Natural killer cell (primary cell): ENCODE results near the gene SCYL2. TPM values are rescaled to one million over a fixed set of nuclear protein-coding genes. Genes with fewer than 3 reads are reported as not detected.

Experiments
- ATAC-seq, 3 donors: fragments of 150-1000 bp in 2 of 3; fragments of 200-7000 bp in 1 of 3; cut with Tn5 transposase; 1 replicate in 1 of 3; 2 replicates in 2 of 3; pipeline ENCODE4 v1.10.0; 2021; ENCODE audit warnings: mild to moderate bottlenecking in 2 of 3, moderate library complexity in 2 of 3
- DNase-seq, 2 donors: peaks; one replicate each; pipeline versions ENCODE4 v3.0.0 to v3.0.0-alpha.2; 2013 to 2021; ENCODE audit warnings: mixed read lengths in 1 of 2
- H3K27ac ChIP-seq: one replicate; pipeline ENCODE4 v1.5.1; 2013; ENCODE audit warnings: mild to moderate bottlenecking, low read length
- H3K27me3 ChIP-seq: one replicate; pipeline ENCODE4 v1.6.1; 2013; ENCODE audit warnings: low read length; ENCODE audit not compliant: control insufficient read depth, insufficient read depth
- H3K36me3 ChIP-seq: one replicate; pipeline ENCODE4 v1.6.1; 2013; ENCODE audit warnings: low read length; ENCODE audit not compliant: control insufficient read depth, insufficient read depth
- H3K4me1 ChIP-seq: one replicate; pipeline ENCODE4 v1.6.1; 2013; ENCODE audit warnings: low read length; ENCODE audit not compliant: control insufficient read depth, insufficient read depth
- H3K4me3 ChIP-seq: one replicate; pipeline ENCODE4 v1.5.1; 2013; ENCODE audit warnings: low read length
- H3K9me3 ChIP-seq: one replicate; pipeline ENCODE4 v1.6.1; 2013; ENCODE audit warnings: low read length; ENCODE audit not compliant: control insufficient read depth, insufficient read depth
- H3K27ac Mint-ChIP-seq, 2 donors: one replicate each; pipeline ENCODE4 v1.8.0; 2022; ENCODE audit warnings: mild to moderate bottlenecking in 2 of 2, mixed read lengths in 2 of 2, moderate library complexity in 1 of 2
- H3K27me3 Mint-ChIP-seq, 2 donors: one replicate each; pipeline ENCODE4 v1.8.0; 2022; ENCODE audit warnings: low read depth in 2 of 2, mixed read lengths in 2 of 2
- H3K36me3 Mint-ChIP-seq: one replicate; pipeline ENCODE4 v1.8.0; 2022; ENCODE audit warnings: mixed read lengths
- H3K4me1 Mint-ChIP-seq, 2 donors: one replicate each; pipeline ENCODE4 v1.8.0; 2022; ENCODE audit warnings: mixed read lengths in 2 of 2
- H3K4me3 Mint-ChIP-seq: one replicate; pipeline ENCODE4 v1.8.0; 2022; ENCODE audit warnings: mild to moderate bottlenecking, moderate library complexity, mixed read lengths
- H3K9me3 Mint-ChIP-seq, 2 donors: one replicate each; pipeline ENCODE4 v1.8.0; 2022; ENCODE audit warnings: mixed read lengths in 2 of 2
- CTCF ChIP-seq: fragments of 200-600 bp; IDR thresholded peaks from one replicate; pipeline ENCODE4 v1.8.0; 2022; ENCODE audit warnings: antibody characterized with exemption
- WGBS: methylation state at CpG from one replicate; pipeline ENCODE4 v1.1.7; 2013; ENCODE audit warnings: missing lambda C conversion rate; ENCODE audit not compliant: insufficient coverage; 5-methylcytosine and 5-hydroxymethylcytosine counted together
- intact Hi-C: fragments of 100-400 bp; cut with micrococcal nuclease; formaldehyde crosslinking; loops from one replicate; pipeline ENCODE4 v1.14.2; 2022
- total RNA-seq, 4 donors: library from RNA; stranded (reverse); fragments of 120-200 nt in 1 of 4; gene quantifications; one replicate each; pipeline versions ENCODE4 v1.2.3 to v1.2.4, GENCODE V29; 2013 to 2022

Gene SCYL2
- total RNA-seq, 3 donors from 2014 or later (not counting 1 experiment from before 2014, with no cell fraction given), result 48.7 to 61.0 (median 56.1) TPM

- DNase-seq (no peak), ATAC-seq (no peak)
- intact Hi-C loops, result no loop called here
- Mint-ChIP-seq H3K4me3 (no peak overlapping the region), H3K9me3 (no peaks in the 10 kb centered on the region), H3K27me3 (no peaks in the 10 kb centered on the region), H3K4me1 (no peaks in the 10 kb centered on the region), H3K36me3 (no peaks in the 10 kb centered on the region), H3K27ac (no peak overlapping the region)
- Histone ChIP-seq H3K4me1 (no peaks in the 10 kb centered on the region), H3K36me3 (peaks cover 2% of the 10 kb centered on the region), H3K4me3 (no peak overlapping the region), H3K27me3 (no peaks in the 10 kb centered on the region), H3K9me3 (no peaks in the 10 kb centered on the region), H3K27ac (no peak overlapping the region)
- no CpG with 5 or more reads among the region's 1 CpG for WGBS
- no peak for TF ChIP-seq CTCF
Observed at GRCh38 chr12:100345020-100345767, 78.2 kb downstream of the SCYL2 start.

GRCh38 chr12:100346660-100347059 lies 79.7 kb downstream of the SCYL2 start:
- intact Hi-C loops, result no loop called here
- DNase-seq, result no peak
- Histone ChIP-seq H3K27me3 (no peaks in the 10 kb centered on the region), H3K4me1 (no peaks in the 10 kb centered on the region), H3K9me3 (no peaks in the 10 kb centered on the region), H3K36me3 (no peaks in the 10 kb centered on the region), H3K4me3 (no peak overlapping the region), H3K27ac (no peak overlapping the region)
- no peaks in the 10 kb centered on the region for H3K36me3 Mint-ChIP-seq
- no peaks in the 10 kb centered on the region for H3K4me1 Mint-ChIP-seq
- H3K27me3 Mint-ChIP-seq, result no peaks in the 10 kb centered on the region
- no peak for ATAC-seq
- H3K9me3 Mint-ChIP-seq, result no peaks in the 10 kb centered on the region
- no peak for TF ChIP-seq CTCF
- H3K27ac Mint-ChIP-seq, result no peak overlapping the region
- WGBS, result 85% methylated on average over 3 of the region's 3 CpGs
- no peak overlapping the region for H3K4me3 Mint-ChIP-seq

GRCh38 chr12:100348657-100349454 lies 81.9 kb downstream of the SCYL2 start:
- Histone ChIP-seq H3K27ac (no peak overlapping the region), H3K4me3 (no peak overlapping the region), H3K4me1 (no peaks in the 10 kb centered on the region), H3K36me3 (no peaks in the 10 kb centered on the region), H3K9me3 (no peaks in the 10 kb centered on the region), H3K27me3 (no peaks in the 10 kb centered on the region)
- no peaks in the 10 kb centered on the region for H3K4me1 Mint-ChIP-seq
- H3K27ac Mint-ChIP-seq, result no peak overlapping the region
- H3K27me3 Mint-ChIP-seq, result peaks cover 8 to 10% of the 10 kb centered on the region in 2 donors
- no peak for DNase-seq
- no peaks in the 10 kb centered on the region for H3K9me3 Mint-ChIP-seq
- no peak for ATAC-seq
- H3K4me3 Mint-ChIP-seq, result no peak overlapping the region
- intact Hi-C loops, result no loop called here
- no peak for TF ChIP-seq CTCF
- H3K36me3 Mint-ChIP-seq, result no peaks in the 10 kb centered on the region
- WGBS, result 91% methylated on average over 4 of the region's 7 CpGs
